ENCODE results near the gene OR13J1.
"Not testable (repeated sequence)": the region's sequence is repeated elsewhere in the genome, so short reads cannot be mapped to it uniquely, and the experiment has no call there.

OR13J1 gene

GRCh38 chr9:35870351-35870923, at the start of gene OR13J1:
Gene OR13J1, minus strand, starts transcription at chr9:35870401. Its CDS starts 0 bp downstream, at chr9:35870401.
- DNase-seq: no peak

- no peak for DNase-seq
These were observed 49.2 kb upstream of the OR13J1 start for GRCh38 chr9:35919212-35920008.

- no peak for DNase-seq
These were observed 48.6 kb upstream of the OR13J1 start for GRCh38 chr9:35918780-35919179.

GRCh38 chr9:35917261-35917660, 47.1 kb upstream of the OR13J1 start:
- no peak for DNase-seq

GRCh38 chr9:35915681-35916294, 45.6 kb upstream of the OR13J1 start:
- no peak for DNase-seq

- DNase-seq: no peak
These were observed 44.2 kb upstream of the OR13J1 start for GRCh38 chr9:35914301-35914807.

- DNase-seq: not testable (repeated sequence)
These were observed 43.2 kb upstream of the OR13J1 start for GRCh38 chr9:35913429-35913828.

- DNase-seq: no peak
These were observed 42.7 kb upstream of the OR13J1 start for GRCh38 chr9:35912791-35913400.

- no peak for DNase-seq
These were observed 41.5 kb upstream of the OR13J1 start for GRCh38 chr9:35911690-35912089.

- peak in 1 of 2 donors; percentile 17 for DNase-seq
These were observed 40.6 kb upstream of the OR13J1 start for GRCh38 chr9:35910613-35911359.

- DNase-seq: no peak
These were observed 39.7 kb upstream of the OR13J1 start for GRCh38 chr9:35909687-35910612.

GRCh38 chr9:35909274-35909673, 39.1 kb upstream of the OR13J1 start, which contains the start of gene SPAAR:
Gene SPAAR, plus strand, starts transcription at chr9:35909490. Its CDS starts 974 bp downstream, at chr9:35910464.
- no peak for DNase-seq

GRCh38 chr9:35908504-35909125, 38.4 kb upstream of the OR13J1 start:
- DNase-seq: no peak

- peak; percentile 17 to 28 for DNase-seq
These were observed 37.7 kb upstream of the OR13J1 start for GRCh38 chr9:35907711-35908503.

- no peak for DNase-seq
These were observed 36.9 kb upstream of the OR13J1 start for GRCh38 chr9:35906923-35907699.

- no peak for DNase-seq
These were observed 35.9 kb upstream of the OR13J1 start, which contains the start of gene HRCT1 for GRCh38 chr9:35905912-35906679. Gene HRCT1, plus strand, starts transcription at chr9:35906202. Its CDS starts 86 bp downstream, at chr9:35906288.

- DNase-seq: no peak
These were observed 35.0 kb upstream of the OR13J1 start for GRCh38 chr9:35905051-35905781.

All from inflammatory macrophage treated with lipopolysaccharide for 1 hour (primary cell).